IMR-90 (cell line): ENCODE data around the gene ARF1. TPM values are rescaled to one million over a fixed set of nuclear protein-coding genes. Genes with fewer than 3 reads are reported as not detected.

Experiments used
- ATAC-seq: fragments of 200-7000 bp; cut with Tn5 transposase; 2 replicates; pipeline ENCODE4 v1.9.1; 2020; ENCODE audit warnings: low read depth, mild to moderate bottlenecking, moderate library complexity
- BruUV-seq: library from RNA; stranded (reverse); fragments of 400-500 nt; replicated peaks from 2 replicates; lab custom pipeline; 2021; lab: Mats Ljungman, UMichigan
- CTCF ChIA-PET: fragments of 300-600 bp; formaldehyde crosslinking; extraction: SDS; loops from one replicate; lab custom pipeline; 2021; ENCODE audit warnings: antibody characterized with exemption; lab: Yijun Ruan, JAX
- POLR2A ChIA-PET: fragments of 300-600 bp; sonication (Branson Sonifier 250); formaldehyde crosslinking; loops from one replicate; lab custom pipeline; 2022; ENCODE audit warnings: antibody characterized with exemption; ENCODE audit not compliant: unreplicated experiment; lab: Charles Lee
- DNase-seq: peaks from one replicate; pipeline ENCODE4 v3.0.0; 2013
- H2AFZ ChIP-seq: replicated peaks from 2 replicates; pipeline ENCODE3; 2013; ENCODE audit warnings: low read length, mild to moderate bottlenecking; ENCODE audit not compliant: poor library complexity
- H2AK5ac ChIP-seq: 2 replicates; pipeline ENCODE4 v1.6.1; 2013; ENCODE audit warnings: low read depth, low read length, inconsistent platforms
- H2AK9ac ChIP-seq: replicated peaks from 2 replicates; pipeline ENCODE3; 2013; ENCODE audit warnings: mild to moderate bottlenecking, low read depth, low read length, moderate library complexity; ENCODE audit not compliant: poor library complexity
- H2BK120ac ChIP-seq: 2 replicates; pipeline ENCODE4 v1.6.1; 2013; ENCODE audit warnings: low read depth, low read length, inconsistent platforms
- H2BK15ac ChIP-seq: 3 replicates; pipeline ENCODE4 v1.6.1; 2013; ENCODE audit warnings: low read depth, low read length, inconsistent platforms
- H2BK20ac ChIP-seq: 2 replicates; pipeline ENCODE4 v1.6.1; 2013; ENCODE audit warnings: low read depth, mild to moderate bottlenecking, inconsistent platforms, low read length, moderate library complexity
- H2BK5ac ChIP-seq: 2 replicates; pipeline ENCODE4 v1.6.1; 2013; ENCODE audit warnings: mild to moderate bottlenecking, low read depth, low read length, inconsistent platforms; ENCODE audit not compliant: poor library complexity, severe bottlenecking
- H3K14ac ChIP-seq: replicated peaks from 2 replicates; pipeline ENCODE4 v1.6.1; 2013; ENCODE audit warnings: low read depth, low read length, inconsistent platforms
- H3K18ac ChIP-seq: 2 replicates; pipeline ENCODE4 v1.6.1; 2013; ENCODE audit warnings: low read depth, low read length, control low read depth
- H3K23ac ChIP-seq: 2 replicates; pipeline ENCODE4 v1.6.1; 2013; ENCODE audit warnings: low read depth, low read length, inconsistent platforms
- H3K27ac ChIP-seq: 2 replicates; pipeline ENCODE4 v1.5.1; 2013; ENCODE audit warnings: mild to moderate bottlenecking, control low read depth, low read length; ENCODE audit not compliant: insufficient read depth
- H3K27me3 ChIP-seq: 2 replicates; pipeline ENCODE4 v1.6.1; 2013; ENCODE audit warnings: low read length; ENCODE audit not compliant: control insufficient read depth, insufficient read depth
- H3K36me3 ChIP-seq: 2 replicates; pipeline ENCODE4 v1.6.1; 2013; ENCODE audit warnings: low read length, mixed read lengths; ENCODE audit not compliant: control insufficient read depth, insufficient read depth
- H3K4ac ChIP-seq: 2 replicates; pipeline ENCODE4 v1.6.1; 2013; ENCODE audit warnings: low read depth, low read length, inconsistent platforms
- H3K4me1 ChIP-seq: 2 replicates; pipeline ENCODE4 v1.6.1; 2013; ENCODE audit warnings: low read length, mixed read lengths; ENCODE audit not compliant: control insufficient read depth, insufficient read depth
- H3K4me2 ChIP-seq: 2 replicates; pipeline ENCODE4 v1.6.1; 2013; ENCODE audit warnings: low read depth, mild to moderate bottlenecking, control low read depth, low read length, moderate library complexity
- H3K4me3 ChIP-seq: 2 replicates; pipeline ENCODE4 v1.5.1; 2013; ENCODE audit warnings: low read depth, mild to moderate bottlenecking, control low read depth, low read length, moderate library complexity; ENCODE audit not compliant: insufficient read depth
- H3K56ac ChIP-seq: 2 replicates; pipeline ENCODE4 v1.6.1; 2013; ENCODE audit warnings: low read length, inconsistent platforms; ENCODE audit not compliant: insufficient read depth; ENCODE audit errors: extremely low read depth
- H3K79me1 ChIP-seq, 2 experiments: 2 replicates each; pipeline ENCODE4 v1.6.1; 2013; ENCODE audit warnings: low read length in 2 of 2, inconsistent platforms in 1 of 2, low read depth in 1 of 2
- H3K9ac ChIP-seq: 2 replicates; pipeline ENCODE4 v1.6.1; 2013; ENCODE audit warnings: low read depth, low read length, control low read depth
- H3K9me1 ChIP-seq: 2 replicates; pipeline ENCODE4 v1.6.1; 2013; ENCODE audit warnings: low read length, inconsistent platforms; ENCODE audit not compliant: insufficient read depth
- H3K9me3 ChIP-seq: 2 replicates; pipeline ENCODE4 v1.6.1; 2013; ENCODE audit warnings: low read length; ENCODE audit not compliant: control insufficient read depth, insufficient read depth
- H4K20me1 ChIP-seq: 2 replicates; pipeline ENCODE4 v1.6.1; 2013; ENCODE audit warnings: low read length, inconsistent platforms; ENCODE audit not compliant: insufficient read depth
- H4K5ac ChIP-seq: 2 replicates; pipeline ENCODE4 v1.6.1; 2013; ENCODE audit warnings: mild to moderate bottlenecking, low read depth, low read length, control low read depth
- H4K8ac ChIP-seq, 2 experiments: 2 replicates each; pipeline ENCODE4 v1.6.1; 2013; ENCODE audit warnings: low read depth in 2 of 2, low read length in 2 of 2, control low read depth in 1 of 2, inconsistent platforms in 1 of 2
- H4K91ac ChIP-seq: 2 replicates; pipeline ENCODE4 v1.6.1; 2013; ENCODE audit warnings: low read depth, low read length, inconsistent platforms; ENCODE audit not compliant: insufficient read depth
- BHLHE40 ChIP-seq: fragments of 150-350 bp; IDR thresholded peaks from 2 replicates; pipeline ENCODE4 v1.6.1; 2016; ENCODE audit warnings: mild to moderate bottlenecking, low read depth, low read length
- CEBPB ChIP-seq: IDR thresholded peaks from 2 replicates; pipeline ENCODE4 v1.6.1; 2012; ENCODE audit warnings: low read depth, low read length, improper control_type of control experiment
- FOS ChIP-seq: fragments of 150-350 bp; IDR thresholded peaks from 2 replicates; pipeline ENCODE4 v1.6.1; 2016; ENCODE audit warnings: low read depth, low read length
- MAFK ChIP-seq: IDR thresholded peaks from 2 replicates; pipeline ENCODE4 v1.6.1; 2012; ENCODE audit warnings: low read depth, low read length, improper control_type of control experiment
- MXI1 ChIP-seq: IDR thresholded peaks from 2 replicates; pipeline ENCODE4 v1.6.1; 2012; ENCODE audit warnings: low read depth, mild to moderate bottlenecking, low read length, moderate library complexity, borderline replicate concordance
- NFE2L2 ChIP-seq: fragments of 150-350 bp; IDR thresholded peaks from 2 replicates; pipeline ENCODE4 v1.6.1; 2016; ENCODE audit warnings: low read depth, mild to moderate bottlenecking, low read length
- RAD21 ChIP-seq: IDR thresholded peaks from 2 replicates; pipeline ENCODE4 v1.6.1; 2012; ENCODE audit warnings: low read length, improper control_type of control experiment
- RCOR1 ChIP-seq: IDR thresholded peaks from 2 replicates; pipeline ENCODE4 v1.6.1; 2012; ENCODE audit warnings: mild to moderate bottlenecking, low read length, improper control_type of control experiment; ENCODE audit not compliant: insufficient replicate concordance
- RFX5 ChIP-seq: IDR thresholded peaks from 2 replicates; pipeline ENCODE4 v1.8.0; 2012; ENCODE audit warnings: low read depth, mild to moderate bottlenecking, low read length, moderate library complexity
- dilution Hi-C: fragments of 300-500 bp; cut with HindIII; formaldehyde crosslinking; loops from one replicate; pipeline ENCODE4 v1.14.3; 2018; ENCODE audit warnings: low sequenced_read_pairs; ENCODE audit not compliant: unreplicated experiment
- in situ Hi-C: fragments of 300-500 bp; cut with MboI; formaldehyde crosslinking; loops from 3 replicates; pipeline ENCODE4 v1.14.3; 2019; ENCODE audit warnings: low sequenced_read_pairs, inconsistent platforms, mixed read lengths
- intact Hi-C: fragments of 100-400 bp; cut with micrococcal nuclease; formaldehyde crosslinking; loops from 2 replicates; pipeline ENCODE4 v1.10.0; 2022
- polyA plus RNA-seq, 3 experiments: library from polyadenylated mRNA; depleted of rRNA; stranded (reverse); fragments of >200 nt; gene quantifications; 2 replicates each; pipeline ENCODE4 v1.2.3, GENCODE V29; 2012; ENCODE audit warnings: low replicate concordance in 1 of 3
- total RNA-seq: library from RNA; depleted of rRNA; stranded (reverse); fragments of >200 nt; gene quantifications from 2 replicates; pipeline ENCODE4 v1.2.3, GENCODE V29; 2012
- TF ChIP-seq, protein P1 (sequence below): fragments of 150-350 bp; IDR thresholded peaks from 2 replicates; pipeline ENCODE4 v1.6.1; 2017; ENCODE audit warnings: mild to moderate bottlenecking, antibody characterized with exemption, low read length, low read depth
- TF ChIP-seq, protein P2 (sequence below): conservative IDR thresholded peaks from 2 replicates; pipeline ENCODE4 v1.5.1; 2012; ENCODE audit warnings: mild to moderate bottlenecking, low read depth, low read length, improper control_type of control experiment

ARF1 gene
- total and polyA plus RNA-seq, 2 of the 4 experiments (the other 2 are of a cell fraction): 330 to 1,100 TPM

DNA sequence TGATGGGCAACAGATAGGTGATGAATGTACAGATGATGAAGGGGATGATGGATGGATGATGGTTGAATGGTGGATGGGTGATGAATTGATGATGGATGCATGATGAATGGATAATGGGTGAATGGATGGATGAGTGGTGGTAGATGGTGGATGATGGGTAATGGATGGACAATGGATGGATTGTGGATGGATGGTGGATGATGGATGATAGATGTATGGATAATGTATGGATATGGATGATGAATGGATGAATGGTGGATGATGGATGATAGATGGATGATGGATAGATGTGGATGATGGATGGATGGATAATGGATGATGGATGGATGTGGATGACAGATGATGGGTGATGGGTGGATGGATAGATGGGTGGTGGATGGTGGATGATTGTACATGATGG is 40.0 kb upstream of the ARF1 start:
- Histone ChIP-seq H3K36me3 (no peaks in the 10 kb centered on the region), H3K79me1 (no peaks in the 10 kb centered on the region), H4K20me1 (no peaks in the 10 kb centered on the region; the same call in none of the 2 replicates), H3K9me3 (no peaks in the 10 kb centered on the region; the same call in 1 of the 2 replicates), H4K5ac (no peak overlapping the region), H2AFZ (no peak overlapping the region), H2AK5ac (no peak overlapping the region), H3K4me1 (no peaks in the 10 kb centered on the region), H3K9me1 (no peaks in the 10 kb centered on the region), H3K9ac (no peak overlapping the region), H2AK9ac (no peak overlapping the region), H4K91ac (no peak overlapping the region), H3K14ac (no peak overlapping the region), H3K4me3 (no peak overlapping the region), H2BK15ac (no peak overlapping the region), H3K4me2 (no peak overlapping the region), H2BK120ac (no peak overlapping the region), H3K4ac (no peak overlapping the region), H3K23ac (no peak overlapping the region), H3K18ac (no peak overlapping the region), H2BK5ac (no peak overlapping the region), H3K56ac (no peak overlapping the region), H3K27me3 (peaks cover 40% of the 10 kb centered on the region), H3K27ac (no peak overlapping the region), H2BK20ac (no peak overlapping the region), H4K8ac (no peak overlapping the region)
- ATAC-seq (no peak), DNase-seq (no peak)
- ChIA-PET CTCF (no interaction called here), POLR2A (no interaction called here)
- no TSS peak for BruUV-seq
- intact Hi-C loops (no loop called here), dilution Hi-C loops (no loop called here), in situ Hi-C loops (no loop called here)
- TF ChIP-seq BHLHE40: no peak
- TF ChIP-seq, protein P1, sequence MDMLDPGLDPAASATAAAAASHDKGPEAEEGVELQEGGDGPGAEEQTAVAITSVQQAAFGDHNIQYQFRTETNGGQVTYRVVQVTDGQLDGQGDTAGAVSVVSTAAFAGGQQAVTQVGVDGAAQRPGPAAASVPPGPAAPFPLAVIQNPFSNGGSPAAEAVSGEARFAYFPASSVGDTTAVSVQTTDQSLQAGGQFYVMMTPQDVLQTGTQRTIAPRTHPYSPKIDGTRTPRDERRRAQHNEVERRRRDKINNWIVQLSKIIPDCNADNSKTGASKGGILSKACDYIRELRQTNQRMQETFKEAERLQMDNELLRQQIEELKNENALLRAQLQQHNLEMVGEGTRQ: no peak
- TF ChIP-seq RFX5: no peak
- no peak for TF ChIP-seq FOS
- no peak for TF ChIP-seq RAD21
- TF ChIP-seq NFE2L2: no peak
- no peak for TF ChIP-seq MAFK
- no peak for TF ChIP-seq MXI1
- no peak for TF ChIP-seq RCOR1
- TF ChIP-seq CEBPB: no peak
- TF ChIP-seq, protein P2, sequence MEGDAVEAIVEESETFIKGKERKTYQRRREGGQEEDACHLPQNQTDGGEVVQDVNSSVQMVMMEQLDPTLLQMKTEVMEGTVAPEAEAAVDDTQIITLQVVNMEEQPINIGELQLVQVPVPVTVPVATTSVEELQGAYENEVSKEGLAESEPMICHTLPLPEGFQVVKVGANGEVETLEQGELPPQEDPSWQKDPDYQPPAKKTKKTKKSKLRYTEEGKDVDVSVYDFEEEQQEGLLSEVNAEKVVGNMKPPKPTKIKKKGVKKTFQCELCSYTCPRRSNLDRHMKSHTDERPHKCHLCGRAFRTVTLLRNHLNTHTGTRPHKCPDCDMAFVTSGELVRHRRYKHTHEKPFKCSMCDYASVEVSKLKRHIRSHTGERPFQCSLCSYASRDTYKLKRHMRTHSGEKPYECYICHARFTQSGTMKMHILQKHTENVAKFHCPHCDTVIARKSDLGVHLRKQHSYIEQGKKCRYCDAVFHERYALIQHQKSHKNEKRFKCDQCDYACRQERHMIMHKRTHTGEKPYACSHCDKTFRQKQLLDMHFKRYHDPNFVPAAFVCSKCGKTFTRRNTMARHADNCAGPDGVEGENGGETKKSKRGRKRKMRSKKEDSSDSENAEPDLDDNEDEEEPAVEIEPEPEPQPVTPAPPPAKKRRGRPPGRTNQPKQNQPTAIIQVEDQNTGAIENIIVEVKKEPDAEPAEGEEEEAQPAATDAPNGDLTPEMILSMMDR: no peak
